Right lobe of liver (tissue), 4 donors: Measurements from ENCODE around the gene PIP4K2B.

Source experiments
- POLR2A ChIP-seq: fragments of 450-650 bp; IDR thresholded peaks from one replicate; pipeline ENCODE4 v1.6.1; 2017; ENCODE audit warnings: antibody characterized with exemption, mild to moderate bottlenecking
- TF ChIP-seq, protein P1 (sequence below), 4 donors: fragments of 200-600 bp in 3 of 4; fragments of 450-650 bp in 1 of 4; IDR thresholded peaks; one replicate each; pipeline versions ENCODE4 v1.5.1 to v1.8.0; 2016 to 2022; ENCODE audit warnings: antibody characterized with exemption in 4 of 4, mild to moderate bottlenecking in 2 of 4
- donor health status: DM: no; HTN: no; CAD: no.
- donor health status: DM: no; HTN: no; CAD: no.
- donor health status: DM: no; HTN: yes; CAD: no.

DNA sequence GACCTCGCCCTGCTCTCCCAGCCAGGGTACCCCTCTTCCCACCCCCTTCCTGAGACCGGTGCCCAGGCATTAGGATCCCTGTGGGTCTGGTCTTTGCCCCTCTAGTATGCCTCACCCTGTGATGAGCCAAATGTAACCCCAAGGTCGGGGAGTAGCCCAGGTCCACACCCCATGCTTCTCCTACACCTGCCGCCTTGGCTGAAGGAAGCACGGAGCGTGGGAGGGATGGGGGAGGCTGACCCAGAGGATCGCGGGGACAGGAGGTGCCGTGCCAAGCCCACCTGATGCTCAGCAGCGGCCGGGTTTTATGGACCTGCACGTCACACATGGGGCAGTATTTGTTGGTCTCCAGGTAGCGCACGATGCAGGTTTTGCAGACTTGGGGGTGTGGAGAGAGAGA, 60.1 kb downstream of the PIP4K2B start:
- TF ChIP-seq, protein P1, sequence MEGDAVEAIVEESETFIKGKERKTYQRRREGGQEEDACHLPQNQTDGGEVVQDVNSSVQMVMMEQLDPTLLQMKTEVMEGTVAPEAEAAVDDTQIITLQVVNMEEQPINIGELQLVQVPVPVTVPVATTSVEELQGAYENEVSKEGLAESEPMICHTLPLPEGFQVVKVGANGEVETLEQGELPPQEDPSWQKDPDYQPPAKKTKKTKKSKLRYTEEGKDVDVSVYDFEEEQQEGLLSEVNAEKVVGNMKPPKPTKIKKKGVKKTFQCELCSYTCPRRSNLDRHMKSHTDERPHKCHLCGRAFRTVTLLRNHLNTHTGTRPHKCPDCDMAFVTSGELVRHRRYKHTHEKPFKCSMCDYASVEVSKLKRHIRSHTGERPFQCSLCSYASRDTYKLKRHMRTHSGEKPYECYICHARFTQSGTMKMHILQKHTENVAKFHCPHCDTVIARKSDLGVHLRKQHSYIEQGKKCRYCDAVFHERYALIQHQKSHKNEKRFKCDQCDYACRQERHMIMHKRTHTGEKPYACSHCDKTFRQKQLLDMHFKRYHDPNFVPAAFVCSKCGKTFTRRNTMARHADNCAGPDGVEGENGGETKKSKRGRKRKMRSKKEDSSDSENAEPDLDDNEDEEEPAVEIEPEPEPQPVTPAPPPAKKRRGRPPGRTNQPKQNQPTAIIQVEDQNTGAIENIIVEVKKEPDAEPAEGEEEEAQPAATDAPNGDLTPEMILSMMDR (IDR thresholded peaks at IDR 0.05), result no peak
- TF ChIP-seq POLR2A, result no peak
